HG03460 (cell line): ENCODE data around the gene RCN2.
A peak's percentile ranks its signal among the peaks of the same experiment; 100 is the strongest.
"Not testable (repeated sequence)": the region's sequence is repeated elsewhere in the genome, so short reads cannot be mapped to it uniquely, and the experiment has no call there.

Source experiments
- ATAC-seq: cut with Tn5 transposase; IDR thresholded peaks from one replicate; pipeline ENCODE4 v1.9.1; 2021; ENCODE audit not compliant: unreplicated experiment

The RCN2 gene, protein sequence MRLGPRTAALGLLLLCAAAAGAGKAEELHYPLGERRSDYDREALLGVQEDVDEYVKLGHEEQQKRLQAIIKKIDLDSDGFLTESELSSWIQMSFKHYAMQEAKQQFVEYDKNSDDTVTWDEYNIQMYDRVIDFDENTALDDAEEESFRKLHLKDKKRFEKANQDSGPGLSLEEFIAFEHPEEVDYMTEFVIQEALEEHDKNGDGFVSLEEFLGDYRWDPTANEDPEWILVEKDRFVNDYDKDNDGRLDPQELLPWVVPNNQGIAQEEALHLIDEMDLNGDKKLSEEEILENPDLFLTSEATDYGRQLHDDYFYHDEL

DNA sequence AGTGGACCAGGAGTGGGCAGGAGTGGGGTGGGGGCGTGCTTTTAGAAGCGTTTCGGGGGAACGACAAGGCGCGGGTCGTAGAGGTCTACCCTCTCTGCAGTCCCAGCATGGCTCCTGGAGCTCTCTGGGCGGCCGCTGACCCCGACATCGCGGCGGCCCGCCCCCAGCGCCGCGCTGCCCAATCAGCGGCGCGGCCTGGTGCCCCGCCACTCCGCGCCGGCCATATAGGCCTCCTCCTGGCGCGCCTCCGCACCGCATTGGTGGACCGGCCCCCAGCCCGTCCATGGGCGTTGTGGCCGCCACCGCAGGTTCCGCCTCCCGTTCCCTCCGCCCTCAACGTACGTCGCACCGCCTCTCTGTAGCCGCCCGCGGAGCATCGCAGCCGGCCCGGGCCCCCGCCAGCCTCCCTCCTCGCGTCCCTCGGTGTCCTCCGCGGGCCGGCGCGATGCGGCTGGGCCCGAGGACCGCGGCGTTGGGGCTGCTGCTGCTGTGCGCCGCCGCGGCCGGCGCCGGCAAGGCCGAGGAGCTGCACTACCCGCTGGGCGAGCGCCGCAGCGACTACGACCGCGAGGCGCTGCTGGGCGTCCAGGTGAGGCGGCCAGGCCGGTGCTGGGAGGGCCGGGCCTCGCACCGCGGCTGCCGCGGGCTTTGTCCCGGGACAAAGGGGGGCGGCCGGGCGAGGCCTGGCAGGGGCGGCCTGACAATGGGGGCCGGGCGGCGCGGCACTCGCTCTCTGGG, at the start of gene RCN2:
Gene RCN2 (plus strand): TSS at position 353 of the 738 bp plus-strand sequence. CDS start 93 bp downstream, at position 446.
- ATAC-seq: peak; percentile 97

DNA sequence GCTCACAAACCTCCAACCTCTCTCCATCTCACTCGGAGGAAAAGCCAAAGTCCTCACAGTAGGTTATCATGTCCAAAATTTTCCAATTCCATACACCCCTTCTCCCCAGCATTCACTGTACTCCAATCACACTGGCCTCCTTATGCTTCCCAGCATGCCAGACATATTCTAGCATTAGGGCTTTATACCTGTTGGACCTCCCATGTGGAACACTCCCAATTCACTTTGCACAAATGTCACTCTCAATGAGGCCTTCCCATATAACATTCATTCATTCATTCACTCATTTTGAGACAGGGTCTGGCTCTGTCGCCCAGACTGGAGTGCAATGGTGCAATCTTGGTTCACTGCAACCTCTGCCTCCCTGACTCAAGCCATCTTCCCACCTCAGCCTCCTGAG, 46.3 kb upstream of the RCN2 start:
- ATAC-seq: no peak

DNA sequence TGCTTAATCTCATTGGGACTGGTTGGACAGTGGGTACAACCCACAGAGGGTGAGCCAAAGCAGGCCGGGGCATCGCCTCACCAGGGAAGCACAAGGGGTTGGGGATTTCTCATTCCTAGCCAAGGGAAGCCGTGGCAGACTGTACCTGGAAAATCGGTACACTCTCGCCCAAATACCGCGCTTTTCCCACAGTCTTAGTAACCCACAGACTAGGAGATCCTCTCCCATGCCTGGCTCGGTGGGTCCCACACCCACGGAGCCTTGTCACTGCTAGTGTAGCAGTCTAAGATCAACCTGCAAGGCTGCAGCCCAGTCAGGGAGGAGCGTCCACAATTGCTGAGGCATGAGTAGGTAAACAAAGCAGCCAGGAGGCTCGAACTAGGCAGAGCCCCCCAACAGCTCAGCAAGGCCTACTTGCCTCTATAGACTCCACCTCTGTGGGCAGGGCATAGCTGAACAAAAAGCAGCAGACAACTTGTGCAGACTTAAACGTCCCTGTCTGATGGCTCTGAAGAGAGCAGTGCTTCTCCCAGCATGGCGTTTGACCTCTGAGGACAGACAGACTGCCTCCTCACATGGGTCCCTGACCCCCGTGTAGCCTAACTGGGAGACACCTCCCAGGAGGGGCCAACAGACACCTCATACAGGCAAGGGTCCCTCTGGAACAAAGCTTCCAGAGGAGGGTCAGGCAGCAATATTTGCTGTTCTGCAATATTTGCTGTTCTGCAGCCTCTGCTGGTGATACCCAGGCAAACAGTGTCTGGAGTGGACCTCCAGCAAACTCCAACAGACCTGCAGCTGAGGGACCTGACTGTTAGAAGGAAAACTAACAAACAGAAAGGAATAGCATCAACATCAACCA, 44.0 kb upstream of the RCN2 start:
- ATAC-seq: not testable (repeated sequence)

DNA sequence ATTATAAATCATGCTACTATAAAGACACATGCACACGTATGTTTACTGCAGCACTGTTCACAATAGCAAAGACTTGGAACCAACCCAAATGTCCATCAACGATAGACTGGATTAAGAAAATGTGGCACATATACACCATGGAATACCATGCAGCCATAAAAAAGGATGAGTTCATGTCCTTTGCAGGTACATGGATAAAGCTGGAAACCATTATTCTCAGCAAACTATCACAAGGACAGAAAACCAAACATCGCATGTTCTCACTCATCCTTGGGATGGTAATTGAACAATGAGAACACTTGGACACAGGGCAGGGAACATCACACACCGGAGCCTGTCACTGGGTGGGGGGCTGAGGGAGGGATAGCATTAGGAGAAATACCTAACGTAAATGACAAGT, 38.7 kb upstream of the RCN2 start:
- not testable (repeated sequence) for ATAC-seq

DNA sequence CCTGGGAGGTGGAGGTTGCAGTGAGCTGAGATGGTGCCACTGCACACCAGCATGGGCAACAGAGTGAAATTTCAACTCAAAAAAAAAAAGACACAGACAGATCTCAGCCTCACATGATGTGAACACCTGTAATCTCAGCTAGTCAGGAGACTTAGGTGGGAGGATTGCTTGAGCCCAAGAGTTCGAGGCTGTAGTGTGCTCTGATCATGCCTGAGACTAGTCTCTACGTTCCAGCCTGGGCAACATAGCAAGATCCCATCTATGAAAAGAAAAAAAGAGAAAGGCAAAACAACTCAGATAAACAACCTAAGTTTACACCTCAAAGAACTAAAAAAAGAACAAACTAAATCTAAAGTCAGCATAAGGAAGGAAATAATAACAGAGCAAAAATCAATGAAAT, 37.4 kb upstream of the RCN2 start:
- no peak for ATAC-seq

DNA sequence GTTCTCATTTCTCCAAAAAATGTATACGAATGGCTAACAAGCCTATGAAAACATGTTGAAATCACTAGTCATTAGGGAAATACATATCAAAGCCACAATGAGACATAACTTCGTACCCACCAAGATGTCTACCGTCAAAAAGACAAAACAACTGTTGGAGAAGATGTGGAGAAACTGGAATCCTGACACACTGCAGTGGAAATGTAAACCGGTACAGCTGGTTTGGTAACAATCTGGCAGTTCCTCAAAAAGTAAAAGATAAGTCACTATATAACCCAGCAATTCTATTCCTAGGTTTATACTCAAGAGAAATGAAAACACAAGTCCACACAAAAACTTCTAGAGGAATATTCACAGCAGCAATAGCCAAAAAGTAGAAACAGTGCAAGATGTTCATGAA, 33.4 kb upstream of the RCN2 start:
- no peak for ATAC-seq

DNA sequence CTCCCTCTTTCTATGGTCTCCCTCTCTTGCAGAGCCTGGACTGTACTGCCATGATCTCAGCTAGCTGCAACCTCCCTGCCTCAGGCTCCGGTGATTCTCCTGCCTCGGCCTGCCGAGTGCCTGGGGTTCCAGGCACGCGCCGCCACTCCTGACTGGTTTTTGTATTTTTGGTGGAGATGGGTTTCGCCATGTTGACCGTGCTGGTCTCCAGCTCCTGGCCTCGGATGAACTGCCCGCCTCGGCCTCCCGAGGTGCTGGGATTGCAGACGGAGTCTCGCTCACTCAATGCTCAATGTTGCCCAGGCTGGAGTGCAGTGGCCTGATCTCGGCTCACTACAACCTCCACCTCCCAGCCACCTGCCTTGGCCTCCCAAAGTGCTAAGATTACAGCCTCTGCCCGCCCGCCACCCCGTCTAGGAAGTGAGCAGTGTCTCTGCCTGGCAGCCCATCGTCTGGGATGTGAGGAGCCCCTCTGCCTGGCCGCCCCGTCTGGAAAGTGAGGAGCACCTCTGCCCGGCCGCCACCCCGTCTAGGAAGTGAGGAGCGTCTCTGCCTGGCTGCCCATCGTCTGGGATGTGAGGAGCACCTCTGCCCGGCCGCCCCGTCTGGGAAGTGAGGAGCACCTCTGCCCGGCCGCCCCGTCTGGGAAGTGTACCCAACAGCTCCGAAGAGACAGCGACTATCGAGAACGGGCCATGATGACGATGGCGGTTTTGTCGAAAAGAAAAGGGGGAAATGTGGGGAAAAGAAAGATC, 32.2 kb upstream of the RCN2 start:
- ATAC-seq: not testable (repeated sequence)

DNA sequence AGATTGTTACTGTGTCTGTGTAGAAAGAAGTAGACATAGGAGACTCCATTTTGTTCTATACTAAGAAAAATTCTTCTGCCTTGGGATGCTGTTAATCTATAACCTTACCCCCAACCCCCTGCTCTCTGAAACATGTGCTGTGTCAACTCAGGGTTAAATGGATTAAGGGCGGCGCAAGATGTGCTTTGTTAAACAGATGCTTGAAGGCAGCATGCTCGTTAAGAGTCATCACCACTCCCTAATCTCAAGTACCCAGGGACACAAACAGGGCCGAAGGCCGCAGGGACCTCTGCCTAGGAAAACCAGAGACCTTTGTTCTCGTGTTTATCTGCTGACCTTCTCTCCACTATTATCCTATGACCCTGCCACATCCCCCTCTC, 31.6 kb upstream of the RCN2 start:
- ATAC-seq: not testable (repeated sequence)

DNA sequence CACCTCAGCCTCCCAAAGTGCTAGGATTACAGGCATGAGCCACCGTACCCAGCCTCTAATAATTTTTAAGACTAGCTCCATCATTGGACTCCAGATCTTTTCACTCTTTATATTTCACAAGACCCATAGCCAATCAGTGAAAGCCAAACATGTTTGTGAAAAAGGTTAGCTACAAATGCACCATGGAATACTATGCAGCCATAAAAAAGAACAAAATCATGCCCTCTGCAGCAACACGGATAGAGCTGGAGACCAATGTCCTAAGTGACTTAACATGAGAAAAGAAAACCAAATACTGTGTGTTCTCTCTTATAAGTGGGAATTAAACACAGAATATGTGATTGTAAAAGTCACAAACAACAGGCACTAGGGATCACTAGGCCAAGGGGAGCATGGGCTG, 29.6 kb upstream of the RCN2 start:
- ATAC-seq: no peak

DNA sequence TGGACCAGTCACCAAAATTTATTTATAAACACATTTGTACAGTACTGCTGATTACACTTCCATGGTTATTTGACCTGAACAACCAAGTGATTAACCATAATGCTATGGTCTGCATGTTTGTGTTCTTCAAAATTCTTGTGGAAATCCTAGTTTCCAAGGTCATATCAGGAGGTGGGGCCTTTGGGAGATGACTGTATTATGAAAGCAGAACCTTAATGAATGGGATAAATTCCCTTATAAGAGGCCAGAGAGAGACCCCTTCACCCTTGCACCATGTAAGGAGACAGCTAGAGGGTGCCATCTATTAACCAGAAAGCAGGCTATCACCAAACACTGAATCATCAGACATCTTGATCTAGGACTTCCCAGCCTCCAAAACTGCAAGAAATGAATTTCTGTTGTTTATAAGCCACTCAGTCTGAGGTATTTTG, 28.3 kb upstream of the RCN2 start:
- ATAC-seq: no peak

DNA sequence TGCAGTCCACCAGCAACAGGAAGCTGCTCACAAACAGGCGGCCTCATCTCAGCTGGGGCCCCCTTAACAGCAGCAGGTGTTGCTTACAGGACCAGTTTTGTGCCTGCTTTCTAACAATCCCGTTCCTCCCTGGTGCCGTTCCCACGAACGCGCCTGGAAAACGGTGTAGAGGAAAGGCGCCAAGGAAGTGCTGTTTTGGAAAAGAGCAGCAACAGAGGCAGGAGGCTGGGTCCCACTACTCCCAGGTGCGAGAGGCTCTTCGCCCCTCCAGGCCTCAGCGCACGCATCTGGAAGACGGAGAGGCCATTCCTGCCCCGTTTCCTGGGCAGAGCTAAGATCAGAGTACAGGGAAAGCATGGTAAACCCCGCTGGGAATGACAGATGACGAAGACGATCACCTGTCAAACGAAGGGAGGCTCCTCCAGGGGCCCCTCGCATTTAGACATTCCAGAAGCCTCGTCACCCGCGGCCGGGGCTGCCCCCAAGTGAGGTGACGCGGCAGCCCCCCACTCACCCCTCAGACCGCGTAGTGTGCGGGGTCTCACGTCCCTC, 27.0 kb upstream of the RCN2 start:
- no peak for ATAC-seq

DNA sequence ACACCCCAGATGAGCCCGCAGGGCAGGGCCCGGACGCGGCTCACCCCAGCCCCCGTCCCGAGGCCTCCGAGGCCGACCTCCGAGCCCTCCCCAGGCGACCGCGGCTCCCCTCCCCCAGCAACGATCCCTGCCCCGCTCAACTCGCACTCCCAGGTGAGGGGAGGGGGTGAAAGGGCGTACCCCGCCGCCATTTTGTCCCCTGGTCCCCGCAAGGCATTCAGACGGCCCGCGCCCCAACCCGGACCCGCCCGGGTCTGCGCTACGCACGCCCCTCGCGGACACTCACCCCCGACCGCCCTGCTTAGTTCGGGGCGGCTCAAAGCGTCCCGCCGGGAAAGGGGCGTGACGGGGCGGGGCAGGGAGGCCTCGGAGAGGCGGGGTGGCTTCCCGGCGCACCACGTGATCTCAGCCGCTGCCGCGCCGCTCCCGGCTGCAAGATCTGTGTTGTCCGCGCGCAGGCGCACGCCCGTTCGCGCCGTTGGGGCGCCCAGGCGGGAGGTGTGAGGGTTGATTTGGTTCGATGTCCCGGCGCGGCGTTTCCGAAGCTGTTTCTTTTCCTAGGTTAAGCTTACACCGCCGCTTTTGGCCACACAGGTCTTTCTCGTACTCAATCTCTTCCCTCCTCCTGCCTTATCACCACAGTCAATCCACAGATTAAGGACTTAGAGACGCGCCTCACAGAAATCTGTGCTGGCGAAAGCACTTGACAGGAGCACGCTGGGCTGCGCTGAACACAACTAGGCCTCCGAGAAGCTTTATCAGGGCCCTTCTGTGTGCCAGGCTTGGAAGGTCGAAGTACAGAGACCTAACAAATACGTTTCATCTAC, 26.3 kb upstream of the RCN2 start, which contains the start of gene SCAPER:
Gene SCAPER (minus strand): TSS at position 328 of the 827 bp plus-strand sequence. CDS start 21,523 bp downstream, outside the sequence.
- peak; percentile 85 for ATAC-seq

DNA sequence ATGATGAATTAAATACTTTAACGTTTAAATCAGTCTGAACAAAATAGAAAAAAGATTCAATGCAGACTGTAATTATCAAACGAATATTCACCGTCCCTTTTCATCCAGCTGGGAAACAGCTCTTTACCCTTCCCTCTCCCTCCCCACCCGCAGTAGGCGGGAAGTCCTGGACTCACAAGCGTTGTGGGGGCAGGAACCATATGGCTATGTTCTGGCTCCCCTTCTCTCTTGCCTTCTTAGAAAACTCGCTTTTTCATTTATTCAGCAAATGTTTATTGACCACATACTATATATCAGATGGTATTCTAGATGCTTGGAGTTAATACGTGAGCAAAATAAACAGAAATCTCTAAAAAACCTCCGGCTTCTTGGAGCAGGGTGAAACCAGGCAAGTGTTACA, 25.7 kb upstream of the RCN2 start:
- no peak for ATAC-seq

DNA sequence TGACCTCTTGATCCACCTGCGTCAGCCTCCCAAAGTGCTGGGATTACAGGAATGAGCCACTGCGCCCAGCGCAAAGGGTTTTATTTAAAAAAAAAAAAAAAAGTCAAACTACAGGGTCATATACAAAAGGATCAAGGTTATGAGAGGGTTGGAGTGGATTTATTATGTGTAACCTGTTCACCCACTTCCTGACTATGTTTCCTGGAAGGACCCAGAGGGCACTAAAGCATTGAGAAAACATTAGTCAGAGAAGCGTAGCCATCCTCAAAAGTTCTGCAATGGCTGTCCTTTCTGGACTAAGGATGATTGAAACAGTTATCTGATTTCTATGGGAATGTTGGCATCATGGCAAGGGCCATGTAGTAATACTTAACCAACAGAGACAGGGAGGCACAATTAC, 19.1 kb upstream of the RCN2 start:
- ATAC-seq: no peak

DNA sequence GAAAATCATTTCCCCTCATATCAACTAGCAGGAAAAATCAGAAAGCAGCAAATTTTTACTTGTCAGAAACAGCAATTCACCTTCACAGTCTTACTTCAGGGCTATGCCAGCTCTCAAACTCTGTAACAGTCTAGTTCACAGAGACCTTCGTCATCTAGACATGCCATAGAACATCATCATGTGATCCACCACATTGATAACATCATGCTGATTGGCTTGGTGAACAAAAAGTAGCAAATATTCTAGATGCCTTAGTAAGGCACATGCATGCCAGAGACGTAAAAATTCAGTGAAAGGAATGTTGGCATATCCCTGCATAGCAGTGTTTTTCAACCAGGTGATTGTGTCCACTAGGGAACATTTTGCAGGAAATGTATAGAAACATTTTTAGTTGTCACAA, 17.8 kb upstream of the RCN2 start:
- no peak for ATAC-seq

DNA sequence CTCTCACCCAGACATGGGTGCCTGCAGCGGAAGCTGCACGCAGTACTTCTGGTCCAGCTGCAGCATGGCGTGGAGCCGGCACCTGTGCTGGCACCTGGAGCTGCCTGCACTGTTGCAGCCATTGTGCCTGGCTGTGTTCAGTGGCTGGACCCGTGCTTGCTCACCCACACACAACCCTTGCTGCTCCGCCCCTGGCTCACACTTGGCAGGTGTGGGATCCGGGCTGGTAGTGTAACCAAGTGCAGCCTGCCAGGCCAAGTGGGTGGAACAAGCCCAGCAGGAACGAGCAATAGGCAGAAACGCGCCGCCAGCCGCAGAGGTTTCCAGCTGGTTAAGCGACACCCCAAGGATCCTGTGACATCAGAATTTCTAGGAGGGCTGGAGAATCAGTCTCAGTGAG, 15.2 kb upstream of the RCN2 start:
- ATAC-seq: no peak

DNA sequence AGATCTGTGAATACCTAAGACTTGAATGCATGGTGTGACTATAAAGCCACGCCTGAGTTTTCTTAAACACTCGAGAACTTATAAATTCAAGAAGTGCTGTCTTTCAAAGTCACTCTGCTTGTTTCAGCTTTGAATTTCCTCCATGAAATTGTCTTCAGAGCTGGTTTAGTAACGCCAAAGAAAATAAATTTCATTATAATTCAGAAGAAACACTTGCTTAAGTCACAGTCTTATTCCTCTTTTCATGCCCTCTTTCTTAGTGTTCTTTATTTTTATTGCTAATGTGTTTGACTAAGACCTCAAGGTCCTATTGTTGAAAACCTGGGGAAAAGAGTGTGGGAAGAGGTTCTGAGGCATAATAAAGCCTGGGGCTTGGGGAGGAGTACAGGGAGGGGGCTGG, 3.3 kb upstream of the RCN2 start:
- ATAC-seq: no peak

DNA sequence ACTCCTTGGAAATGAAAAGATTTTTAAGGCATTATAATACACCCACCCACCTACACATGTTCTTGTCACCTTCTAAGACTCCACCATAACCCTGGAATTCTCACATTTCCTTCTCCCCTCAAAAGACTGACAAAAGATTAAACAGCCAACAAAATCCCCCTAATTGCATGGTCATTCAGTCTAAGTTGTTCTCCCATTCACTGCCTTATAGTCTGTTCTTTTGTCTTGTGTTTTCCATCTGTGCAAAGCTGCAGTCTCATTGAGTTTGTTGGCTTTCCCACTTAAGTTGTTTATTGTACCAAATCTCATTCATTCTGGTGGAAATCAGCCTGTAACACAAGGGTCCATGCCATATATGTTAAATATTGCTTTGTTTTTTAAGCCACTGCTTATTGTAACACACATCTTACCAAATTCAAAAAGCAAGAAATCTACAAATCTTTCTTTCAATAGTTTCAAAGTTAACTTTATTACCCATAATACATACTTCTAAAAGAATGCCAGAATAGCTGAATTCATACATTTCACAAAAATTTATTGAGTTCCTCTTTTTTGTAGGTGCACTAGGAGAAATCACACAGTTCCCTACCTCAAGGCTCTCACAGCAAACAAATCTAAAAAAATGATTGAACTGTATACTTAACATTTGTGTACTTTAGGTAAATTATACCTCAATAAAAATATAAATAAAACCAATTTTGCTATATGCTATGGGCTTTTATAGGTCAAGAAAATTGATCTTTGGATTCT, 2.4 kb upstream of the RCN2 start:
- no peak for ATAC-seq

DNA sequence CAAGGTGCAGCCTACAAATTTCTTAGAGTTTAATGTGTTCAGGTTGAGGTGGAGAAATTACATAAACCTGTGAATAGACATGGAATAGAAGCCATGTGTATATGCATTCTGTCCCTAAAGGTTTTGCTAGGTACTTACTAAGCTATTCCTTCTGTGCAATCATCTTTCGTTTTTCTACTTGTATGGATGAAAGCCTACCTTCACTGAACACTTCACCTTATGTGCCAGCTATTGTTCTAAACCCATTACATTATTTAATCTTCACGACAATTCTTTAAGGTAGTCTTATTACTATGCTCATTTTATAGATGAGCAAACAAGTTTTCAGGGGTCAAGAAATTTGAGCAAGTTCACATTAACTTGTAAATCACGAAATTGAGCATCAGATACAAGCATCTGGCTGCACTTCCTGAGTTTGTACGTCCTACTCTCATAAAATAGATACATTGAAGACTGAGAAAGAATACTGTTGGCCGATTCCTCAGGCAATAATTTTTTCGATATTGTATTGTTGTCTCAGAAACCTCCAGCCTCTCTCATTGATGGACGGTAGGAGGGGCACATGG, 635 bp upstream of the RCN2 start:
- ATAC-seq: no peak
